BLaER1 (cell line): ENCODE results near the gene PLD3.
"Not testable (repeated sequence)": the region's sequence is repeated elsewhere in the genome, so short reads cannot be mapped to it uniquely, and the experiment has no call there.

ENCODE experiments used
- H3K27ac ChIP-seq: shearing (Covaris generic); formaldehyde crosslinking; 2 replicates; pipeline ENCODE4 v1.8.1; 2022
- H3K27me3 ChIP-seq: shearing (Covaris generic); formaldehyde crosslinking; 2 replicates; pipeline ENCODE4 v1.8.1; 2022
- H3K36me3 ChIP-seq: shearing (Covaris generic); formaldehyde crosslinking; 2 replicates; pipeline ENCODE4 v1.8.1; 2022
- H3K4me1 ChIP-seq: shearing (Covaris generic); formaldehyde crosslinking; 2 replicates; pipeline ENCODE4 v1.8.1; 2022
- H3K4me2 ChIP-seq: shearing (Covaris generic); formaldehyde crosslinking; 2 replicates; pipeline ENCODE4 v1.8.1; 2022
- H3K4me3 ChIP-seq: shearing (Covaris generic); formaldehyde crosslinking; 2 replicates; pipeline ENCODE4 v1.8.1; 2022
- H3K9ac ChIP-seq: shearing (Covaris generic); formaldehyde crosslinking; 2 replicates; pipeline ENCODE4 v1.8.1; 2022
- H3K9me3 ChIP-seq: shearing (Covaris generic); formaldehyde crosslinking; 2 replicates; pipeline ENCODE4 v1.8.1; 2022
- H4K20me1 ChIP-seq: shearing (Covaris generic); formaldehyde crosslinking; 2 replicates; pipeline ENCODE4 v1.8.1; 2022
- Cebpa-rat ChIP-seq: shearing (Covaris generic); IDR thresholded peaks from 2 replicates; pipeline ENCODE4 v1.8.1; 2022

Gene PLD3

DNA sequence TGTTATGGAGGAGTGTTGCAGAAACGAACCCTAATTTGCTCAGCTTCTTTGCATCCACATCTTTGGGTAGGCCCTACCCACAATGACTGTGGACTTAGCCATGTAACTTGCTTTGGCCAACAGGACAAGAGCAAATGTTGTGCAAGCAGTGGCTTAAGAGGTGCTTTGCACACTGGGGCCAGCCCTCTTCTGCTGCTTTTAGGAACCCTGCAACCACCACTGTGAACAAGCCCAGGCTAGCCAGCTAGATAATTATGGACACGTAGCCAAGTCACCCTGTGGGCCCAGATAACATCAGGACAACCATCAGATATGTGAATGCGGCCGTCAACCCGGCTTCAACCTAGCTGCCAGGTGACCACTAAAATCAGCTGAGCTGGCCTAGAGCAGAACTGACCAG, 17.4 kb upstream of the PLD3 start:
- H3K27ac ChIP-seq: no peak overlapping the region
- H3K36me3 ChIP-seq: peaks cover 97% of the 10 kb centered on the region
- peaks cover 2% of the 10 kb centered on the region for H4K20me1 ChIP-seq
- H3K27me3 ChIP-seq: no peaks in the 10 kb centered on the region
- TF ChIP-seq Cebpa-rat: no peak
- H3K4me2 ChIP-seq: no peak overlapping the region
- H3K4me1 ChIP-seq: peaks cover 4% of the 10 kb centered on the region; the same call in 1 of the 2 replicates
- H3K9ac ChIP-seq: no peak overlapping the region
- H3K4me3 ChIP-seq: no peak overlapping the region
- H3K9me3 ChIP-seq: peaks cover 5% of the 10 kb centered on the region

DNA sequence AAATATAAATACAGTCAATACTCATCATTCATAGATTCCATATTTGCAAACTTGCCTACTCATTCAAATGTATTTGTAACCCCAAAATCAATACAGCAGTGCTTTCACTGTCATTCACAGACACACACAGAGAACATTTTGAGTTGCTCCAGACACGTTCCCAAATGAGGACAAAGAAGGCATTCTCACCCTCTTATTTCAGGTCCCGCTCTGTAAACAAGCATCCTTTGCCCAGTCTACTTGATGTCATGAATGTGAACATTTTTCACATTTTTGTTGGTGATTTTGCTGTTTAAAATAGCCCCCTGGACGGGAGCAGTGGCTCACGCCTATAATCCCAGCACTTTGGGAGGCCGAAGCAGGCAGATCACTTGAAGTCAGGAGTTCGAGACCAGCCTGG, 15.8 kb upstream of the PLD3 start:
- peaks cover 7% of the 10 kb centered on the region for H3K4me1 ChIP-seq
- H3K9ac ChIP-seq: no peak overlapping the region
- no peak for TF ChIP-seq Cebpa-rat
- no peak overlapping the region for H3K27ac ChIP-seq
- H3K36me3 ChIP-seq: peaks cover 97% of the 10 kb centered on the region
- peaks cover 6% of the 10 kb centered on the region for H3K9me3 ChIP-seq
- H4K20me1 ChIP-seq: peaks cover 13% of the 10 kb centered on the region; the same call in 1 of the 2 replicates
- no peaks in the 10 kb centered on the region for H3K27me3 ChIP-seq
- H3K4me2 ChIP-seq: no peak overlapping the region
- no peak overlapping the region for H3K4me3 ChIP-seq

DNA sequence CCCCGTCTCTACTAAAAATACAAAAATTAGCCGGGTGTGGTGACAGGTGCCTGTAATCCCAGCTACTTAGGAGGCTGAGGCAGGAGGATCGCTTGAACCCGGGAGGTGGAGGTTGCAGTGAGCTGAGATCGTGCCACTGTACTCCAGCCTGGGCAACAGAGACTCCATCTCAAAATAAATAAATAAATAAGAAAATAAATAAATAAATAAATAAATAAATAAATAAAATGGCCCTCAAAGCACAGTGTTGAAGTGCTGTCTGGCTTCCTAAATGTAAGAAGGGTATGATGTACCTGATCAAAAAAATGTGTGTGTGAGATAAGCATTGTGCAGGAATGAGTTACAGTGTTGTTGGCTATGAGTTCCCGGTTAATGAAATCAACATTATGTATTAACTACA, 15.4 kb upstream of the PLD3 start:
- H3K9ac ChIP-seq, H3K9me3 ChIP-seq, H3K27me3 ChIP-seq, H3K4me3 ChIP-seq, H3K4me1 ChIP-seq, H3K27ac ChIP-seq, H3K4me2 ChIP-seq: not testable (repeated sequence)
- Histone ChIP-seq H4K20me1 (peaks cover 13% of the 10 kb centered on the region; the same call in 1 of the 2 replicates), H3K36me3 (peaks cover 97% of the 10 kb centered on the region)

DNA sequence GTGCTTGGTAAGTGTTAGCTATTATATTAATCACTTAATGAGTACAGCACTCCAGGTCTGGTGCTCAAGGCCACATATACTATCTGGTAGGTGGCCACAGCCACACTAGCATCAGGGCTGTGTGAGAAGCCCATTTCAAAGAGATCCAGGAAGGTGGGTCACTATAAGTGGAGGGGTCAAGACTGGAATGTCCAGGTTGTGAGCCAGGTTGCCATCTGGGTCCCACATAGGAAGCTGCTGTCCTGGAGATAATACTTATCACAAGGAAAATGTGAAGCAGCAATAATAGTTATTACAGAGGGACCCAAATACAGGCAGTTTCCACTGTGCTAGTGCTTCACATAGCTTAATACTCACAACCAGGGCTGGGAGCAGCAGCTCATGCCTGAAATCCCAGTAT, 13.4 kb upstream of the PLD3 start:
- Histone ChIP-seq H3K36me3 (peaks cover 94% of the 10 kb centered on the region), H3K27me3 (no peaks in the 10 kb centered on the region)

DNA sequence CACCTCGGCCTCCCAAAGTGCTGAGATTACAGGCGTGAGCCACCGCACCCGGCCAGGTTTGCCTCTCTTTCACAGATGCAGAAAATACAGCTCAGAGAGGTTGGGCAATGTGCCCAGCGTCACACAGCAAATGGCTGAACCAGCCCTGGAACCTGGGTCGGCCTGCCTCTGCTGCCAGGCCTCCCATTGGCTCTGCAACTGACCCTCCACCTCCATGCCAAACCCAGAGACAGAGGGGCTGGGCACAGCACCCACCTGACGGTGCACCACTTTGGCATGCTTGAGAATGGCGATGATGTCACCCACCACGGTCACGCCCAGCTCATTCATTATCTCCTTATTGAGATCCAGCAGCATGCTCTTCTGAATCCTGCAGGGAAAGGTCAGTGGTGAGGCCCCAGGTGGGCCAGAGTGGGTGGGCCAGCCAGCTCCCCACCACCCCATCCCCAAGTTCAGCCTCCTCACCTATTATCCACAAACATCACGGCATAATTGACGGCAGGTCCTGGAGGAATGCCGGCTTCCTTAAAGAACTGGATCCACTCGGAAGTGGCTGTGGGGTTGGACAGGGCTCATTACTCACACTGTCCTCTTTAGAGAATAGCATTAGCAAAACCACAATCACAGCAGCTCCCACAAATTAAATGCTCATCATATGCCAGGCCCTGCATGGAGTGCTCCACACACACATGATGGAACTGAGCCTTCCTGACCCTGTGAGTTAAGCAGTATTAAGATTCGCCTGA, 12.5 kb upstream of the PLD3 start:
- H3K27me3 ChIP-seq: no peaks in the 10 kb centered on the region
- H4K20me1 ChIP-seq: peaks cover 13% of the 10 kb centered on the region; the same call in 1 of the 2 replicates
- H3K4me1 ChIP-seq: peaks cover 9% of the 10 kb centered on the region
- H3K36me3 ChIP-seq: peaks cover 91% of the 10 kb centered on the region
- no peak overlapping the region for H3K4me2 ChIP-seq
- no peak overlapping the region for H3K9ac ChIP-seq
- no peak overlapping the region for H3K27ac ChIP-seq
- peaks cover 6% of the 10 kb centered on the region for H3K9me3 ChIP-seq
- H3K4me3 ChIP-seq: no peak overlapping the region
- no peak for TF ChIP-seq Cebpa-rat

More for the DNA sequence above, 13.4 kb upstream of the PLD3 start:
- H3K9ac ChIP-seq: no peak overlapping the region
- peaks cover 9% of the 10 kb centered on the region for H3K4me1 ChIP-seq
- H3K4me2 ChIP-seq: no peak overlapping the region
- H3K27ac ChIP-seq: no peak overlapping the region
- H4K20me1 ChIP-seq: peaks cover 13% of the 10 kb centered on the region; the same call in 1 of the 2 replicates
- TF ChIP-seq Cebpa-rat: no peak
- H3K9me3 ChIP-seq: peaks cover 6% of the 10 kb centered on the region
- H3K4me3 ChIP-seq: no peak overlapping the region

DNA sequence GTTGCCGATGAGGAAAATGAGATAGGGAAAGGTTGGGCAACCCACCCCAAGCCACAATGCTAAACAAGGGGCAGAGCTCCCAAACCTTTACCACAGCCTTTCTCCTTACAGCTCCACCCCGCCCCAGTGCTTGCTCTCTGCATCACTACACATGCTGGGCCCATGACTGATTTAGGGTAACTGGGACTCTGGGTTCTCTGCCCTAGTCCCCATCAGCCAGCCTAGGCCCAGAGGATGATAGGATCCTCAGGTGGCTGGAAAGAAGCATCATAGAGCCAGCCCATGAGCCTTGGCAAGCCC, 11.9 kb upstream of the PLD3 start:
- no peak overlapping the region for H3K27ac ChIP-seq
- no peak overlapping the region for H3K4me2 ChIP-seq
- no peaks in the 10 kb centered on the region for H3K27me3 ChIP-seq
- H3K36me3 ChIP-seq: peaks cover 90% of the 10 kb centered on the region
- H4K20me1 ChIP-seq: peaks cover 14% of the 10 kb centered on the region; the same call in 1 of the 2 replicates
- H3K9me3 ChIP-seq: peaks cover 6% of the 10 kb centered on the region
- H3K9ac ChIP-seq: no peak overlapping the region
- TF ChIP-seq Cebpa-rat: no peak
- H3K4me3 ChIP-seq: no peak overlapping the region
- peaks cover 9% of the 10 kb centered on the region for H3K4me1 ChIP-seq

DNA sequence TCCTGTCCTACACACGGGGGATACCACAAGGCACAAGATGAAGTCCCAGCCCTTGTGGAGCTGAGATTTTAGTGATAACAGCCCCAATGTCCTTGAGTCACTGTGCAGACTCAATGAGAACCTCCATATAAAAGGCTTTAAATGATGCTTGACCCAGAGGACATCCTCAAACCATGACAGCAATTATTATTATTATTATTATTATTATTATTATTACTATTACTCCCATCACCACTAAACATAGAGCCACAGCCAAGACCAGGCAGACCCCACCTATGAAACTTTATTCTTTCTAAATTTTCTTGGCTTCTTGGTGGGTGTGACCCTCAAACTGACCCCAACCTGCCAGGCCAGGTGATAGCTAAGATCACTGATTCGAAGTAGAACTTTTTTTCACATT, 11.4 kb upstream of the PLD3 start:
- Histone ChIP-seq H3K27ac (no peak overlapping the region), H3K27me3 (no peaks in the 10 kb centered on the region), H3K4me3 (no peak overlapping the region), H4K20me1 (peaks cover 19% of the 10 kb centered on the region; the same call in 1 of the 2 replicates), H3K36me3 (peaks cover 90% of the 10 kb centered on the region), H3K9ac (no peak overlapping the region), H3K9me3 (peaks cover 6% of the 10 kb centered on the region), H3K4me1 (peaks cover 9% of the 10 kb centered on the region), H3K4me2 (no peak overlapping the region)
- TF ChIP-seq Cebpa-rat: no peak

DNA sequence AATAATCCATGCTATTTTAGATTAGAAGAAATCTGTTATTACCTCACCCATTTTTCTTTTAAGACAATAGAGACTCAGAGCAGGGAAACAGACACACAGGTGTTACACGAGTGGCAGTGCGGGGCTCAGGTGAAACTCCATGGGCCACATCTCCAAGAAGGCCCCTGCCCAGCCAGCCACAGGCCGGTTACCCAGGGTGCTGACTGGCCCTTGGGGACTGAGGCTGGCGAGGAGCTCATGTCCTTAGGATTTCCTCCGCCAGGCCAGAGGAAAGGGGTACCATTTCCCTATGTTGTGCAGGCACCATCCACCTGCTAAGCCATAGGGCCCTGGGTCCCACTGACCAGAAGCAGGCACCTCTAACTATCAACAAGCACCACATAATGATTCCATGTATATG, 10.9 kb upstream of the PLD3 start:
- Histone ChIP-seq H3K4me2 (no peak overlapping the region), H3K27me3 (no peaks in the 10 kb centered on the region), H3K4me3 (no peak overlapping the region), H3K9me3 (peaks cover 6% of the 10 kb centered on the region), H4K20me1 (peaks cover 24% of the 10 kb centered on the region; the same call in 1 of the 2 replicates), H3K36me3 (peaks cover 89% of the 10 kb centered on the region), H3K9ac (peak overlapping the region; percentile 34; the same call in 1 of the 2 replicates), H3K27ac (no peak overlapping the region), H3K4me1 (peaks cover 9% of the 10 kb centered on the region)
- TF ChIP-seq Cebpa-rat: no peak

DNA sequence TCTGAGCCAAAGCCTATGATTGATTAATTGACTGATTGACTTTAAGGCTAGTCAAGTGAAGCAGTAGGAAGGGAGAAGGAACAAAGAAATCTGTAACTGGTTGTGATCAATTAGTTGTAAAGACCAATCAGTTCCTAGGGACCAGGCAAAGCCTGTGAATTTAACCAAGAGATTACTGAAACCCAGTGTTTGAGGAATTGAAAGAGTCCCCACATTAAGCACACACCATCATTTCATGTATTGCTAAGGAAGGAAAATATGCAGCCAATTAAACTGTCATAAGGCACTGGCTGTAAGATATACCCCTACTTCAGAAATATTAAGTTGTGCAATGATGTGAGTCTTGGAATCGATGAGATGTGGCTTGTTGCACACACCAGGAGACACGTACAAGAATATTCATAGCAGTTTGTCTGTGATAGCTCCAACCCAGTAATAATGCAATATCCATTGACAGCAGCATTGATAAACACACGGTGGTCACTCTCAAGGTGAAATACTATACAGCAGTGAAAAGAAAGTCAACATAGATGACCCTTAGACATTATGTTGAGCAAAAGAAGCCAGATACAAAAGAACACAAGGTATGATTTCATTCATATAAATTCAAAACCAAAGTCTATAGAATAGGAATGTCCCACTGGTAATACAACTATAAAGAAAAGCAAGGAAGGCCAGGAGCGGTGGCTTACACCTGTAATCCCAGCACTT, 9.3 kb upstream of the PLD3 start:
- H3K4me1 ChIP-seq: peaks cover 9% of the 10 kb centered on the region
- peaks cover 83% of the 10 kb centered on the region for H3K36me3 ChIP-seq
- no peak overlapping the region for H3K9ac ChIP-seq
- no peak for TF ChIP-seq Cebpa-rat
- peaks cover 6% of the 10 kb centered on the region for H3K9me3 ChIP-seq
- no peaks in the 10 kb centered on the region for H3K27me3 ChIP-seq
- H3K4me2 ChIP-seq: no peak overlapping the region
- no peak overlapping the region for H3K27ac ChIP-seq
- no peak overlapping the region for H3K4me3 ChIP-seq
- peaks cover 34% of the 10 kb centered on the region; the same call in 1 of the 2 replicates for H4K20me1 ChIP-seq
